NCI-H1930 (cell line): Measurements from ENCODE around the gene SMIM20.

ENCODE experiments used
- DNase-seq, 2 experiments: peaks; one replicate each; lab custom pipeline; 2025; lab: John Stamatoyannopoulos, UW

SMIM20 gene

GRCh38 chr4:25926462-25926861 is 12.4 kb downstream of the SMIM20 start:
- DNase-seq: peak in 1 of 2 experiments; percentile 15

GRCh38 chr4:25927361-25928195 is 13.6 kb downstream of the SMIM20 start:
- DNase-seq: peak in 1 of 2 experiments; percentile 25

GRCh38 chr4:25928379-25929297 is 14.6 kb downstream of the SMIM20 start:
- DNase-seq: peak; percentile 81 to 90

- no peak for DNase-seq
Observed at GRCh38 chr4:25929298-25929686, 15.3 kb downstream of the SMIM20 start.

DNA sequence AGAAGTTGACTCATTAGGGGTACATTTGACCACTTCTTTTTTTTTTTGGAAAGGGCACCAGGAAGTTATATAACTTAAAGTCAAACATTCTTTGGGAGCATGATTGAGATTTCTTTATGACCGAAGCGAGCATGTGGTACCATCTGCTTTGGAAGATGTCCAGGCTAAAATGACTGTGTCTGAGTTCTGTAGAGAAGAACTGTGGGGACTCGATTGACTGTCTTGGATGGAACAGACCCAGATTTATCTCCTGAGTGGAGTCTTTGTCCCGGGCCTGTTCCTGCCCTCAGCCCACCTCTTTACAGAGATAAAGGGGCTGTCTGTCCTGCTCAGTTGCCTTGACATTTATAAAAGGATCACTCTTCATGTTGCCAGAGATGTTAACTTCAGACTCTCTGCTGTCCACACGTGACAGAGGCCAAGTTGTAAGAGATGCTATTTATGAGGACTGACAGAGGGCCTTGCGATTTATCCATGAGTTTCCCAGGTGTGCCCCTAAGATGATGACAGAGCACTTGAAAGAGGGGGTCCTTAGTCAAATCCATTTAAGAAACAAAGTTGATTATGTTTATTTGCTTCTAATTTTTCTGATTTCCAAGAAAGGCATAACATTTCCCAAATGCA is 16.8 kb downstream of the SMIM20 start:
- DNase-seq: no peak

GRCh38 chr4:25936696-25937095 is 22.7 kb downstream of the SMIM20 start:
- DNase-seq: no peak

DNA sequence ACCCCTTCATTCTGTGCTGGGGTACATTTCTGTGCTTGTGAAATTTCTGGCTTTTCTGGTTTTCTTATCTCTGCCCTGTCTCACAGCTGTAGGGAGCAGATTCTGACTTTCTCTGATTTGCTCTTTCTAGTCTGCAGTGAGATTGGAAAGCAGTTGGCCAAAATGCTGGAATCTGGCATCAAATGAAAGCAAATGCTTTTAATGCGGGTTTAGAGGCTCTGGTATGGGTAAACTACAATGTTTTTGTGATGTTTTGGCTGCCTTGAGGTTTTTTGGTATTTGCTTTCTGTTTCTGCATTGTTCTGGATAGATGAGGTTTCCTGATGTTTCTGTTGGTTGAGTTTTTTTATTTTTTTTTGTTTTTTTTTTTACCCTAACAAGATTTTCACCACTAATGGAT is 23.8 kb downstream of the SMIM20 start:
- DNase-seq: no peak

DNA sequence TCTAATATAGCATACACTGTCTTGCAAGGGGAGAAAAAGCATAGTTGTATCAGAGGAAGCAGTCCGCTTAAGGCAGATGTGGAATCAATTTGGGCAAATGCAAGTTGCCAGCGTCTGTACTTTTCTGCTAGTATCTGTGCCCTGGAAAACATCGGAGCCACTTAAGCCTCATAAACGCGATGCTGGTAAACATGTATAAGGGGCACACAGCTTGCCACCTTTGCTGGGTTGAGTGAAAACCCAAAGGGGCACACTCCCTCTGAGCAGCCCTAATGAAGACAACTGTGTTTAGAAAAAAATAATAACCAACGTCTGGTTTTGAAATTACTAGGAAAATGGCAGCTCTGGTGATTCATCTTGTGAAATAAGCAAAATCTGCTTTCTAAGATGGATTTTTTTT is 24.3 kb downstream of the SMIM20 start:
- no peak for DNase-seq

DNA sequence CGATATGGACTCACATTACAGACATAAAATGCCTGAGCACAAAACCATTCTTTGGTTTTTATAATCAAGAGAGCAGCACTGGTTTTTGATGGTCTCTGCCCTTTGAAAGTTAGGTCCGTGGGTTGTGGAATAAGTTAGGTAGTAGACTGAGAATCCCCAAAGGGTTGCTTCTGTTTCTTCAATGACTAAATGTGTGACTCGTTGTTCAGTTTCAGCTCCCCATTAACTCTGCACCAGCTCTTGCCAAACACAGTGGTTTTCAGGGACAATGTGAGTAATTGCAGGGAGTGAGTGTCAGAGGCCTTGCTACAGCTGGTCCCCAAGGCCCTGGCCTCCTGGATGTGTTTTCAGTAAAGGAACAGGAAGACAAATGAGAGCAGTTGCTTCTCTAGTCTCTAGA is 24.8 kb downstream of the SMIM20 start:
- peak in 1 of 2 experiments; percentile 9 for DNase-seq

DNA sequence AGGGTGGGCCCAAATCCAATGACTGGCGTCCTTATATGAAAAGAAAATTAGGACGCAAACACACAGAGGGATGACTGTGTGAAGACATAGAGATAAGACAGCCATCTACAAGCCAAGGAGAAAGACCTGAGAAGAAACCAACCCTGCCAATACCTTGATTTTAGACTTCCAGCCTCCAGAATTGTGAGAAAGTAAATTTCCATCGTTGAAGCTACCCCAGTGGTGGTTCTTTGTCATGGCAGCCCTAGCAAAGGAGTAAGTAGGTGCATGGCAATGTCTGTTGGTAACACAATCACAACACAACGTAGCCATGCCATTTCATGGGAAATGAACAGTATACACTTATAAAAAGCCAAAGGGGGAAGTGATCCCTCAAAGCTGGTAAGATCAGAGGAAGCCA is 25.3 kb downstream of the SMIM20 start:
- no peak for DNase-seq

DNA sequence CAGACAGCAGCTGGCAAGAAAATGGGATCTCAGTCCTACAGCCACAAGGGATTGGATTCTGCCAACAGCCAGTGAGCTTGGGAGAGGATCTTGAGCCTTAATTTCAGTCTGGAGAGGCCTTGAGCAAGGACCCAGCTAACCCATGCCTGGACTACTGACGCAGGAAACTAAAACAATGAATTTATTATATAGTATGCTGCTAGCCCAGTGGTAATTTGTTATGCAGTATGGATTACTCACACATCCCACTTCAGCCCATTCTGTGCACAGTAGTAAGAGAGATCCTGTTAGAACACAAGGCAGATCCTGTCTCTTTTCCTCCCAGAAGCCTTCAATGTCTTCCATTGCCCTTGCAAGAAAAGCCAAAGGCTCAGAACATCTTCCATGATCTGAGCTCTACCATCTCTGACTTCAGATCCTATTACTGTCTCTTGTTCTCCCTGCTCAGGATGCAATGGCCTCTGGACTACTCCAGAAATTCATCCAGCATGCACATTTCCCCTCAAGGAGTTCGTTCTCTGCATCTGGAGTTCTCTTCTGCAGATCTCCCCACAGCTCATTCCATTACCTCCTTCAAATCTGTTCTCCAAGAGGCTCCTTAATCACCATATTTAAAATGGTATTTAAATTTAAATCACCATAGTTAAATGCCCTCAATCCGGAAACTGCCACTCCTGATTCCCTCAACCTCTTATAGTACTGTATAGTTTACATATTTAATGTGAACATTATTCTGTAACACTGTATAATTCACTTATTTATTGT is 27.6 kb downstream of the SMIM20 start:
- no peak for DNase-seq

- DNase-seq: no peak
Observed at GRCh38 chr4:25943312-25943711, 29.3 kb downstream of the SMIM20 start.

DNA sequence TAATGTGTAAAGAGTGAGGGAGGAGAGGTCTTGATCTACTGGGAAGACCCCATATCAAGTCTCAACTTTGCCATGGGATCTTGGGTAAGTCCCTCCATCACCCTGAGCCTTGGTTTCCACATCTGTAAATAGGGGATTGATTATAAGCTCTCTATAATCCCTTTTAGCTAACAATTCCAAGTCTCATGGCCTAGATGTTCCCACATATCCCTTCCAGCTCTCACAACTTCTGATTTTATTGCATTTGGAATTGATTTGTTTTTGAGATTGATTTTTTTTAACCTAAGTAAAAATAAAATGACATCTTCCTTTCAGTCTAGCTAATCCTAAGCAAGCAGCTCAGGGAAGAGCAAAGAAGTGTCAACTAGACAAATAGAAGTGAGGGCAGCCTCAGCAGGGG is 29.8 kb downstream of the SMIM20 start:
- no peak for DNase-seq

DNA sequence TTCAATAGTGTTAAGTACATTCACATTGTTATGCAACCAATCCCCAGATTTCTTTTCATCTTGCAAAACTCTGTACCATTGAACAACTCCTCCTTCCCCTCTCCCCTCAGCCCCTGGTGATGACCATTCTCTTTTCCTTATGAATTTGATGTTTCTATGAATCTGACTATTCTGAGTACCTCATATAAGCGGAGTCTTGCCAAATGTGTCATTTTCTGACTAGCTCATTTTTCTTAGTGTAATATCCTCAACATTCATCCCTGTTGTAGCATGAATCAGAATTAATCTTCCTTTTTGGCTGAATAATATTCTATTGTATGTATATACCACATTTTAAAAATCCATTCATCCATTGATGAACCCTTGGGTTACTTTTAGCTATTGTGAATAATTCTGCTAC is 34.0 kb downstream of the SMIM20 start:
- no peak for DNase-seq

DNA sequence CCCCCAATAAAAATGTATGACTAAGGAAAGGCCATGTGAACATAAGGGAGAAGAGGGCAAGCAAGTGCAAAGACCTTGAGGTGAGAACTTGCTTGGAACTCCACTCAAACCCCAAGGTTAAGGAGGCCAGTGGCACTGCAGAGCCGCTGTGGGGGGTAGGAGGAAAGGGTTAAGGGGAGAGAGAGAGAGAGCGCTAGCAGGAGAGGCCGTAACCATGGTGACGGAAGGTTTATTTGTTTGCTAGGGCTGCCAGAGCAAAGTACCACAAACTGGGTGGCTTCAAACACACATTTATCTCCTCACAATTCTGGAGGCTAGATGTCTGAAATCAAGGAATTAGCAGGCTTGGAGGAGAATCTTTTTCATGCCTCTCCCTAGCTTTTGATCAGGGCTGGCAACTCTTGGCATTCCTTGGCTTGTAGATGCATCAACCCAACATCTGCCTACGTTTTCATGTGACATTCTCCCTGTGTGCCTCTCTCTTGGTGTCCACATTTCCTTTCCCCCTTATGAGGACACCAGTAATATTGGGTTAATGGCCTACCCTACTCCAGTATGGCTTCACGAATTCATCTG is 35.2 kb downstream of the SMIM20 start:
- DNase-seq: no peak

- no peak for DNase-seq
Observed at GRCh38 chr4:25949994-25950393, 36.0 kb downstream of the SMIM20 start.

GRCh38 chr4:25950461-25951389 is 36.7 kb downstream of the SMIM20 start:
- DNase-seq: no peak

DNA sequence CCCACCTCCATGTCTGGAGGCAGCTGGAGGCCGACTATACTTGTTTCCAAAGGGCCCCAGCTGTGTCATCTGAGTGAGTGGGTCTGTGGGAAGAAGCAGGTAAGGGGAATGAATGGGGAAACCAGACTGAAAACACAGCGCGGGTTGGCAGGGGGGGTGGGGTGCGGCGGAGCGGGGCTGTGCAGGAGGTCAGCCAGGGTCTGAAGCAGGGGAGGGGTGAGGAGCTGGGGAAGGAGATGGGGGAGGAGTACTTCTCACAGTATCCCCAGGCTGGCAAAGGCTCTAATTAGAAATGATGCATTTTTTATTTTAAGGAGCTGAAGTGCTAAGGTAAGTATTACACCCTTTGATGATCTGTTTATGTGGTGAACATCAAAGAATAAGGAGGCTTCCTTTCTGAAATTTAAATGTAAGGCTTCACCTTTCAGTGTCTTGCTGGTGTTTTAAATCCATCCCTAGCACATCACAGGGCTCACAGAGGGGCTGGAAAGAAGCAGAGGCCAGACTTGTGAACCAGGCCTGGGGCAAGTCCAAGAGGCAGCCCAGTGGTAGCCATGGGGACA is 37.5 kb downstream of the SMIM20 start:
- DNase-seq: no peak

DNA sequence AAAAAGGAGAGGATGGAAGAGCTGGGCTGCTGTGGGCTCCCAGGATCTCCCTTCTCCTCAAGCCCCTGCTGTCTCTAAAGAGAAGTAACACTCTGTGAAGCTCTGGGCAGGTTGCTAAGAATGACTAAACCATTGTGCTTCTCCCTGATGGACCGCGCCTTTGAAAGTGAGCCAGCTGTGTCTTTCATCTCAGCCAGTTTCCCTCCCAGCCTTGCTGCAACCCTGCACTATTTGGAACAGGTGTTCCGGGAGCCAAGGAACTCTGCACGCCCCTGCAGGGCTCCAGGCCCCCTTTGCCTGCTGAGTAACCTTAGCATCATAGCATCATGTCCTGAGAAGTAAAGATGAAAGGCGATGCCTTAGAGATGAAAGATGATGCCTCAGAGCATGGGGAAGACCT is 39.7 kb downstream of the SMIM20 start:
- DNase-seq: no peak

- no peak for DNase-seq
Observed at GRCh38 chr4:25954293-25954904, 40.4 kb downstream of the SMIM20 start.
